GM12878 (cell line): ENCODE results near the gene HSFX3. TPM values are rescaled to one million over a fixed set of nuclear protein-coding genes. Genes with fewer than 3 reads are reported as not detected.

Source experiments
- CEBPB ChIP-seq, 2 experiments: fragments of 150-350 bp in 1 of 2; IDR thresholded peaks; 2 replicates each; pipeline ENCODE4 v1.6.1; 2012 to 2014; ENCODE audit warnings: low read depth in 2 of 2, low read length in 2 of 2, borderline replicate concordance in 1 of 2, inconsistent platforms in 1 of 2
- CREB1 ChIP-seq: IDR thresholded peaks from 2 replicates; pipeline ENCODE4 v1.6.1; 2012; ENCODE audit warnings: low read depth, mild to moderate bottlenecking, inconsistent platforms
- IRF3 ChIP-seq: fragments of 450-650 bp; IDR thresholded peaks from 2 replicates; pipeline ENCODE4 v1.6.1; 2014; ENCODE audit warnings: mild to moderate bottlenecking
- NFYB ChIP-seq: IDR thresholded peaks from 2 replicates; pipeline ENCODE4 v1.6.1; 2011; ENCODE audit warnings: low read depth, mild to moderate bottlenecking, low read length, improper control_type of control experiment, moderate library complexity; ENCODE audit not compliant: insufficient read depth
- NR2F1 ChIP-seq: fragments of 450-650 bp; conservative IDR thresholded peaks from 2 replicates; pipeline ENCODE4 v1.6.1; 2017; ENCODE audit warnings: mild to moderate bottlenecking
- PAX8 ChIP-seq: fragments of 450-650 bp; IDR thresholded peaks from 2 replicates; pipeline ENCODE4 v1.6.1; 2017; ENCODE audit warnings: mild to moderate bottlenecking, moderate library complexity
- RELA ChIP-seq: fragments of 450-650 bp; IDR thresholded peaks from 2 replicates; pipeline ENCODE4 v1.8.0; 2014; ENCODE audit warnings: borderline replicate concordance; ENCODE audit not compliant: partially characterized antibody
- ZBED1 ChIP-seq: IDR thresholded peaks from 2 replicates; pipeline ENCODE4 v1.6.1; 2016; ENCODE audit warnings: borderline replicate concordance
- ZNF217 ChIP-seq: fragments of 450-650 bp; IDR thresholded peaks from 2 replicates; pipeline ENCODE4 v1.6.1; 2017; ENCODE audit warnings: antibody characterized with exemption, mild to moderate bottlenecking
- polyA plus RNA-seq, 11 experiments: library from polyadenylated mRNA; depleted of rRNA in 4 of 11; unstranded in 6 of 11; stranded (reverse) in 5 of 11; fragments of >200 nt; fragmentation: Nextera tagmentation in 4 of 11; fragmentation: Illumina TruSeq in 1 of 11; extraction: Ambion mirVana in 4 of 11; extraction: Trizol in 1 of 11; gene quantifications; 1 replicate in 1 of 11; 2 replicates in 10 of 11; pipeline versions ENCODE4 v1.2.1 to v1.2.3, GENCODE V29; 2011 to 2016; ENCODE audit warnings: inconsistent platforms in 2 of 11, missing spikeins in 2 of 11, low read depth in 1 of 11
- total RNA-seq, 4 experiments: library from RNA; depleted of rRNA in 3 of 4; stranded (reverse); fragments of >200 nt in 3 of 4; fragmentation: Illumina TruSeq in 1 of 4; extraction: Trizol in 1 of 4; gene quantifications; 2 replicates each; pipeline versions ENCODE4 v1.2.1 to v1.2.3, GENCODE V29; 2013 to 2021
- TF ChIP-seq, protein P1 (sequence below): IDR thresholded peaks from 2 replicates; pipeline ENCODE4 v1.6.1; 2011; ENCODE audit warnings: mild to moderate bottlenecking, low read depth, low read length, moderate library complexity; ENCODE audit not compliant: insufficient replicate concordance
- TF ChIP-seq, protein P2 (sequence below): fragments of 450-650 bp; IDR thresholded peaks from 2 replicates; pipeline ENCODE4 v1.6.1; 2016; ENCODE audit warnings: mild to moderate bottlenecking, moderate library complexity, borderline replicate concordance
- TF ChIP-seq, protein P3 (sequence below): fragments of 450-650 bp; IDR thresholded peaks from 2 replicates; pipeline ENCODE4 v1.6.1; 2016; ENCODE audit warnings: mild to moderate bottlenecking

Gene HSFX3
- total and polyA plus RNA-seq, 10 of the 15 experiments (the other 5 are each of a cell fraction or from before 2014, with no cell fraction given): 0.05 to 0.40 (median 0.29) TPM; not detected in 5

DNA sequence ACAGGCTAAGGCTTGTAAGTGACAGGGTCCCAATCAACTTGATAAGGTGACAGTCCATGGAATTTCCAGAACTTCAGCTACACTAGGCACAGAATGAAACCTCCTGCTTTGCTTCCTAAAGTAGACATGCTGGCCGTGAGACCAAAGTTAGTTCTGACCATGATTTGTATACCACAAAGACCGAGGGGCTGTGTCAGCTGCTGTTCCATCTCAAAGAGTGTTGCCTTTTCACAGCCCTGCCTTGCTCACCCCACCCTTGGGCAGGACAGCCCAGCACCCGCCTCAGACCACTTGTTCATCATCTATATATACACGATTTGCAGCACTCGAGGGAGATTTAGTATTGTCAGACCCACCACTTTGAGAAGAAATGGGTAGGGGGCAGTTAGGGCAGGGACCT is 50.0 kb downstream of the HSFX3 start (continued):
- TF ChIP-seq ZBED1 (no peak), IRF3 (no peak), PAX8 (no peak), CREB1 (no peak), CEBPB (IDR thresholded peaks at IDR 0.05; ENCODE audit: borderline replicate concordance in 1 of 2, low read depth in 2 of 2, low read length in 2 of 2) (no peak), NR2F1 (no peak), ZNF217 (no peak), NFYB (no peak), RELA (no peak)
- TF ChIP-seq, protein P1, sequence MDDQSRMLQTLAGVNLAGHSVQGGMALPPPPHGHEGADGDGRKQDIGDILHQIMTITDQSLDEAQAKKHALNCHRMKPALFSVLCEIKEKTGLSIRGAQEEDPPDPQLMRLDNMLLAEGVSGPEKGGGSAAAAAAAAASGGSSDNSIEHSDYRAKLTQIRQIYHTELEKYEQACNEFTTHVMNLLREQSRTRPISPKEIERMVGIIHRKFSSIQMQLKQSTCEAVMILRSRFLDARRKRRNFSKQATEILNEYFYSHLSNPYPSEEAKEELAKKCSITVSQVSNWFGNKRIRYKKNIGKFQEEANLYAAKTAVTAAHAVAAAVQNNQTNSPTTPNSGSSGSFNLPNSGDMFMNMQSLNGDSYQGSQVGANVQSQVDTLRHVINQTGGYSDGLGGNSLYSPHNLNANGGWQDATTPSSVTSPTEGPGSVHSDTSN: no peak
- TF ChIP-seq, protein P2, sequence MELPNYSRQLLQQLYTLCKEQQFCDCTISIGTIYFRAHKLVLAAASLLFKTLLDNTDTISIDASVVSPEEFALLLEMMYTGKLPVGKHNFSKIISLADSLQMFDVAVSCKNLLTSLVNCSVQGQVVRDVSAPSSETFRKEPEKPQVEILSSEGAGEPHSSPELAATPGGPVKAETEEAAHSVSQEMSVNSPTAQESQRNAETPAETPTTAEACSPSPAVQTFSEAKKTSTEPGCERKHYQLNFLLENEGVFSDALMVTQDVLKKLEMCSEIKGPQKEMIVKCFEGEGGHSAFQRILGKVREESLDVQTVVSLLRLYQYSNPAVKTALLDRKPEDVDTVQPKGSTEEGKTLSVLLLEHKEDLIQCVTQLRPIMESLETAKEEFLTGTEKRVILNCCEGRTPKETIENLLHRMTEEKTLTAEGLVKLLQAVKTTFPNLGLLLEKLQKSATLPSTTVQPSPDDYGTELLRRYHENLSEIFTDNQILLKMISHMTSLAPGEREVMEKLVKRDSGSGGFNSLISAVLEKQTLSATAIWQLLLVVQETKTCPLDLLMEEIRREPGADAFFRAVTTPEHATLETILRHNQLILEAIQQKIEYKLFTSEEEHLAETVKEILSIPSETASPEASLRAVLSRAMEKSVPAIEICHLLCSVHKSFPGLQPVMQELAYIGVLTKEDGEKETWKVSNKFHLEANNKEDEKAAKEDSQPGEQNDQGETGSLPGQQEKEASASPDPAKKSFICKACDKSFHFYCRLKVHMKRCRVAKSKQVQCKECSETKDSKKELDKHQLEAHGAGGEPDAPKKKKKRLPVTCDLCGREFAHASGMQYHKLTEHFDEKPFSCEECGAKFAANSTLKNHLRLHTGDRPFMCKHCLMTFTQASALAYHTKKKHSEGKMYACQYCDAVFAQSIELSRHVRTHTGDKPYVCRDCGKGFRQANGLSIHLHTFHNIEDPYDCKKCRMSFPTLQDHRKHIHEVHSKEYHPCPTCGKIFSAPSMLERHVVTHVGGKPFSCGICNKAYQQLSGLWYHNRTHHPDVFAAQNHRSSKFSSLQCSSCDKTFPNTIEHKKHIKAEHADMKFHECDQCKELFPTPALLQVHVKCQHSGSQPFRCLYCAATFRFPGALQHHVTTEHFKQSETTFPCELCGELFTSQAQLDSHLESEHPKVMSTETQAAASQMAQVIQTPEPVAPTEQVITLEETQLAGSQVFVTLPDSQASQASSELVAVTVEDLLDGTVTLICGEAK: no peak
- TF ChIP-seq, protein P3, sequence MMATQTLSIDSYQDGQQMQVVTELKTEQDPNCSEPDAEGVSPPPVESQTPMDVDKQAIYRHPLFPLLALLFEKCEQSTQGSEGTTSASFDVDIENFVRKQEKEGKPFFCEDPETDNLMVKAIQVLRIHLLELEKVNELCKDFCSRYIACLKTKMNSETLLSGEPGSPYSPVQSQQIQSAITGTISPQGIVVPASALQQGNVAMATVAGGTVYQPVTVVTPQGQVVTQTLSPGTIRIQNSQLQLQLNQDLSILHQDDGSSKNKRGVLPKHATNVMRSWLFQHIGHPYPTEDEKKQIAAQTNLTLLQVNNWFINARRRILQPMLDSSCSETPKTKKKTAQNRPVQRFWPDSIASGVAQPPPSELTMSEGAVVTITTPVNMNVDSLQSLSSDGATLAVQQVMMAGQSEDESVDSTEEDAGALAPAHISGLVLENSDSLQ: no peak
